Peyer's patch (tissue), 4 donors: ENCODE data around the gene SLC34A3. TPM values are rescaled to one million over a fixed set of nuclear protein-coding genes. Genes with fewer than 3 reads are reported as not detected.

Source experiments
- DNase-seq, 3 donors: peaks; one replicate each; pipeline ENCODE4 v3.0.0-alpha.2; 2017 to 2019
- H3K27ac ChIP-seq, 4 donors: fragments of 200-600 bp; sonication (generic); one replicate each; pipeline ENCODE4 v1.5.1; 2016 to 2019
- H3K27me3 ChIP-seq, 2 donors: fragments of 200-600 bp; sonication (generic); one replicate each; pipeline ENCODE4 v1.5.1; 2019
- H3K36me3 ChIP-seq, 3 donors: fragments of 200-600 bp; sonication (generic); one replicate each; pipeline ENCODE4 v1.5.1; 2016 to 2019
- H3K4me1 ChIP-seq, 4 donors: fragments of 200-600 bp; sonication (generic); one replicate each; pipeline ENCODE4 v1.5.1; 2016 to 2019
- H3K4me3 ChIP-seq, 4 donors: fragments of 200-600 bp; sonication (generic); 1 replicate in 3 of 4; 2 replicates in 1 of 4; pipeline ENCODE4 v1.5.1; 2016 to 2019; ENCODE audit warnings: mild to moderate bottlenecking in 1 of 4
- H3K9me3 ChIP-seq, 4 donors: fragments of 200-600 bp; sonication (generic); one replicate each; pipeline ENCODE4 v1.5.1; 2016 to 2019; ENCODE audit warnings: mild to moderate bottlenecking in 1 of 4
- CTCF ChIP-seq, 6 experiments: fragments of 450-650 bp in 4 of 6; fragments of 200-600 bp in 2 of 6; sonication (generic) in 1 of 6; IDR thresholded peaks; one replicate each; pipeline ENCODE4 v1.5.1; 2017 to 2019; ENCODE audit warnings: antibody characterized with exemption in 6 of 6, mild to moderate bottlenecking in 3 of 6, moderate library complexity in 1 of 6
- POLR2A ChIP-seq, 2 donors: fragments of 450-650 bp; IDR thresholded peaks; one replicate each; pipeline ENCODE4 v1.5.1; 2017; ENCODE audit warnings: antibody characterized with exemption in 2 of 2, mild to moderate bottlenecking in 2 of 2, moderate library complexity in 2 of 2
- total RNA-seq, 4 donors: library from RNA; depleted of rRNA; stranded (reverse); fragments of >200 nt; gene quantifications; one replicate each; pipeline ENCODE4 v1.1.0, GENCODE V29; 2016

The SLC34A3 gene
- total RNA-seq, 4 donors from 2014 or later = 4.0 to 14.8 (median 13.3) TPM; not detected in 1

- TF ChIP-seq POLR2A (IDR thresholded peaks at IDR 0.05) (peak; percentile 22 to 71), CTCF (IDR thresholded peaks at IDR 0.05) (no peak)
- Histone ChIP-seq H3K36me3 (no peaks in the 10 kb centered on the region), H3K27ac (peak overlapping the region; percentile 85 to 93 (median 90)), H3K4me1 (peaks cover 8 to 45% (median 18%) of the 10 kb centered on the region in 4 donors), H3K9me3 (no peaks in the 10 kb centered on the region), H3K4me3 (peak overlapping the region; percentile 62 to 84 (median 72)), H3K27me3 (no peaks in the 10 kb centered on the region)
- DNase-seq = peak; percentile 97 to 99 (median 97)
Measured at GRCh38 chr9:137223078-137223970, 7.4 kb upstream of the SLC34A3 start.

DNA sequence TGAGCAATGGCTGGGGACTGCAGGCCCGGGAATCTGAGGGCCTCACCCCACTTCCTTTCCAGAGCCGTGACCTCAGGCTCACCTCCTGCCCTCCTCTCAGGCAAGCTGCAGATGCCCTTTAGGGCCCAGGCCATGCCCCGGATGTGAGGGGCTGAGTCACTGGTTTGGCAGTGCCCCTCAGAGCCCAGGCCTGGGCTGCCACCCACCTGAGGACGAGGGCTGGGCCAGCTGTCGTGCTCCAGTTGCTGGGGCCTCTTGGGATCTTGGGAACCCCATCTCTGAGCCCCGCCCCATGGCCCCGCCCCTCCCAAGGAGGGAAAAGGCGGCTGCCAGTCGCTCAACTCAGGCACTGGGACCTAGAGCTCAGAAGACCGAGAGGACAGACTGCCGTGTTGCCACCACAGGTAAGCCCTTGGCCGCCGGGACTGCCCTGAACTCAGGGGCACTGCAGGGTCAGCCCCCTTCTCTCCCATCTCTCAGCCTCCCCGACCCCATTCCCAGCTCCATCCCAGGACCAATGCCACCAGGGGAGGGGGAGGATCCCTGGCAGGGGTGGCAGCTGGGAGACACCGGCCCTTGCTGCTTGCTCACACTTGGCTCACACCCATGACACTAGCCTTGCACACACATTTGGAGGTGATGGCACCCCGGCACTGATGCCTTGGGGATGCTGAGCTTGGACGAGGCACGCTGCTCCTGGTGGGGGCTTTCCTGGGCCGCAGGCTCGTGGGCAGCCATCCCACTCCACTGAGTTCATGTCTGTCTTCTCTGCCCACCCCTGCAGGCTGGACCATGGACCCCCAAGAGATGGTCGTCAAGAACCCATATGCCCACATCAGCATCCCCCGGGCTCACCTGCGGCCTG lies 5.6 kb upstream of the SLC34A3 start, which contains the start of gene CYSRT1:
CYSRT1 (plus strand) TSS at position 345 of the 865 bp plus-strand sequence; CDS start at position 793, 448 bp downstream.
- H3K27ac ChIP-seq = peak within 1 kb of the TSS; percentile 85 to 93 (median 90)
- peak in 2 of 3 donors; percentile 68 to 70 for DNase-seq
- no peaks in the 10 kb centered on the region for H3K9me3 ChIP-seq
- H3K36me3 ChIP-seq = no peaks in the 10 kb centered on the region
- peak within 1 kb of the TSS; percentile 62 to 84 (median 72) for H3K4me3 ChIP-seq
- no peaks in the 10 kb centered on the region for H3K27me3 ChIP-seq
- H3K4me1 ChIP-seq = peaks cover 8 to 54% (median 19%) of the 10 kb centered on the region in 4 donors
- TF ChIP-seq POLR2A (IDR thresholded peaks at IDR 0.05) = no peak
- no peak for TF ChIP-seq CTCF (IDR thresholded peaks at IDR 0.05)

DNA sequence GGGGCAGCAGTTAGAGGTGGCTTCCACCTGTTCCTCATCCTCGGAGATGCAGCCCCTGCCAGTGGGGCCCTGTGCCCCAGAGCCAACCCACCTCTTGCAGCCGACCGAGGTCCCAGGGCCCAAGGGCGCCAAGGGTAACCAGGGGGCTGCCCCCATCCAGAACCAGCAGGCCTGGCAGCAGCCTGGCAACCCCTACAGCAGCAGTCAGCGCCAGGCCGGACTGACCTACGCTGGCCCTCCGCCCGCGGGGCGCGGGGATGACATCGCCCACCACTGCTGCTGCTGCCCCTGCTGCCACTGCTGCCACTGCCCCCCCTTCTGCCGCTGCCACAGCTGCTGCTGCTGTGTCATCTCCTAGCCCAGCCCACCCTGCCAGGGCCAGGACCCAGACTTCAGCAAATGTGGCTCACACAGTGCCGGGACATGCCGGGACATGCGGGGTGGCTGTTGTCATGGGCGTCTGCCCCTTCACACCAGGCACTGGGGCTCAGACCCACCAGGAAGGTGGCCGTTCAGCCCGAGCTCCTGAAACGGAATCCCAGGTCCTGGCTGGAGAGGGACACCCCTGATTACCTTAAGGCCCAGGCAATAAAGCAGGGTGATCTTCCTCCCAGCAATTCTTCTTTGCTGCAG lies 4.9 kb upstream of the SLC34A3 start:
- DNase-seq = peak in 1 of 3 donors; percentile 46
- Histone ChIP-seq H3K4me3 (no peak overlapping the region), H3K27ac (no peak overlapping the region)

GRCh38 chr9:137226338-137227053 lies 4.2 kb upstream of the SLC34A3 start:
- Histone ChIP-seq H3K4me1 (peaks cover 8 to 64% (median 18%) of the 10 kb centered on the region in 4 donors), H3K27me3 (no peaks in the 10 kb centered on the region), H3K9me3 (no peaks in the 10 kb centered on the region), H3K27ac (peak overlapping the region in 1 of 4 donors; percentile 40), H3K36me3 (no peaks in the 10 kb centered on the region), H3K4me3 (no peak overlapping the region)
- no peak for TF ChIP-seq CTCF (IDR thresholded peaks at IDR 0.05)
- TF ChIP-seq POLR2A (IDR thresholded peaks at IDR 0.05) = no peak
- DNase-seq = no peak

More for the DNA sequence above, 4.9 kb upstream of the SLC34A3 start:
- H3K9me3 ChIP-seq = no peaks in the 10 kb centered on the region
- no peaks in the 10 kb centered on the region for H3K27me3 ChIP-seq
- no peaks in the 10 kb centered on the region for H3K36me3 ChIP-seq
- H3K4me1 ChIP-seq = peaks cover 8 to 62% (median 19%) of the 10 kb centered on the region in 4 donors
- TF ChIP-seq POLR2A (IDR thresholded peaks at IDR 0.05) = no peak
- TF ChIP-seq CTCF (IDR thresholded peaks at IDR 0.05) = no peak
